H1 (cell line): ENCODE data around the gene NRXN2. TPM values are rescaled to one million over a fixed set of nuclear protein-coding genes. Genes with fewer than 3 reads are reported as not detected.

Experiments
- ATF2 ChIP-seq: IDR thresholded peaks from 2 replicates; pipeline ENCODE4 v1.6.1; 2012; ENCODE audit warnings: low read length, inconsistent platforms
- BCL11A ChIP-seq, 2 experiments: IDR thresholded peaks; one replicate each; pipeline ENCODE4 v1.6.1; 2011; ENCODE audit warnings: low read depth in 2 of 2, low read length in 2 of 2, mild to moderate bottlenecking in 2 of 2
- CHD2 ChIP-seq: IDR thresholded peaks from 2 replicates; pipeline ENCODE4 v1.6.1; 2012; ENCODE audit warnings: low read length, improper control_type of control experiment
- GABPA ChIP-seq: IDR thresholded peaks from 2 replicates; pipeline ENCODE4 v1.6.1; 2011; ENCODE audit warnings: mild to moderate bottlenecking, low read length, moderate library complexity, borderline replicate concordance; ENCODE audit not compliant: insufficient read depth
- POLR2A ChIP-seq, 2 experiments: IDR thresholded peaks; 1 replicate in 1 of 2; 2 replicates in 1 of 2; pipeline ENCODE4 v1.6.1; 2011; ENCODE audit warnings: low read depth in 2 of 2, low read length in 2 of 2, mild to moderate bottlenecking in 2 of 2; ENCODE audit errors: control extremely low read depth in 1 of 2
- POLR2AphosphoS5 ChIP-seq: IDR thresholded peaks from 2 replicates; pipeline ENCODE4 v1.6.1; 2011; ENCODE audit warnings: low read depth, low read length
- RBBP5 ChIP-seq: IDR thresholded peaks from 2 replicates; pipeline ENCODE4 v1.7.1; 2012; ENCODE audit warnings: low read depth, mild to moderate bottlenecking, inconsistent platforms, low read length, moderate library complexity, borderline replicate concordance
- RXRA ChIP-seq: IDR thresholded peaks from 2 replicates; pipeline ENCODE4 v1.6.1; 2011; ENCODE audit warnings: low read depth, mild to moderate bottlenecking, low read length, moderate library complexity; ENCODE audit not compliant: insufficient read depth
- SAP30 ChIP-seq: fragments of 300-600 bp; sonication (generic); IDR thresholded peaks from 2 replicates; pipeline ENCODE4 v1.7.1; 2012; ENCODE audit warnings: low read length, moderate library complexity, mild to moderate bottlenecking, inconsistent platforms; ENCODE audit not compliant: insufficient read depth, insufficient replicate concordance
- SIN3A ChIP-seq, 2 experiments: IDR thresholded peaks in 1 of 2; conservative IDR thresholded peaks in 1 of 2; 2 replicates each; pipeline ENCODE4 v1.6.1; 2011 to 2012; ENCODE audit warnings: low read length in 2 of 2, improper control_type of control experiment in 1 of 2, low read depth in 1 of 2, mild to moderate bottlenecking in 1 of 2
- SUZ12 ChIP-seq: fragments of 200-600 bp; sonication (generic); IDR thresholded peaks from 2 replicates; pipeline ENCODE4 v1.6.1; 2012; ENCODE audit warnings: mild to moderate bottlenecking, inconsistent platforms, low read length, moderate library complexity, mixed read lengths
- TAF1 ChIP-seq: IDR thresholded peaks from 2 replicates; pipeline ENCODE4 v1.6.1; 2011; ENCODE audit warnings: mild to moderate bottlenecking, low read depth, low read length
- TBP ChIP-seq: IDR thresholded peaks from 2 replicates; pipeline ENCODE4 v1.6.1; 2011; ENCODE audit warnings: low read depth, low read length, improper control_type of control experiment
- TEAD4 ChIP-seq: IDR thresholded peaks from 2 replicates; pipeline ENCODE4 v1.6.1; 2012; ENCODE audit warnings: low read depth, low read length, inconsistent platforms, mixed read lengths
- polyA plus RNA-seq, 7 experiments: library from polyadenylated mRNA; depleted of rRNA in 3 of 7; stranded (reverse) in 5 of 7; unstranded in 2 of 7; fragments of >200 nt in 5 of 7; fragments of 200-250 nt in 2 of 7; gene quantifications; 1 replicate in 5 of 7; 2 replicates in 1 of 7; 4 replicates in 1 of 7; pipeline versions ENCODE4 v1.2.1 to v1.2.3, GENCODE V29; 2011 to 2013; ENCODE audit warnings: missing spikeins in 2 of 7, mixed read lengths in 2 of 7
- total RNA-seq: library from RNA; stranded (reverse); fragmentation: NEBNext Ultra II Directional; extraction: Animal tissue kit (Norgen Biotek cat#: 25700); gene quantifications from 2 replicates; pipeline ENCODE4 v1.2.1, GENCODE V29; 2021

NRXN2 gene
- total and polyA plus RNA-seq, 2 of the 8 experiments (the other 6 are each of a cell fraction or from before 2014, with no cell fraction given): 1.3 to 11.5 TPM

GRCh38 chr11:64759722-64760719 is 37.0 kb upstream of the NRXN2 start, which contains the start of gene PYGM (continued):
- TF ChIP-seq SIN3A (conservative IDR thresholded peaks at IDR 0.05 in 1 of 2, IDR thresholded peaks at IDR 0.05 in 1 of 2; ENCODE audit: low read depth in 1 of 2, low read length in 2 of 2) (peak; percentile 75 to 80; a peak in 3 of 4 replicates), ATF2 (no peak), GABPA (0 out of 2 replicates have a peak, but pooled peaks have one; percentile 6), TBP (peak; percentile 75; the same call in 1 of the 2 replicates), POLR2AphosphoS5 (peak; percentile 13; the same call in 1 of the 2 replicates), RBBP5 (0 out of 2 replicates have a peak, but pooled peaks have one; percentile 23), SAP30 (peak; percentile 32), POLR2A (IDR thresholded peaks at IDR 0.05; ENCODE audit: control extremely low read depth in 1 of 2, low read depth in 2 of 2, low read length in 2 of 2) (peak in 1 of 2 experiments; percentile 61; a peak in 1 of 3 replicates), CHD2 (no peak), TEAD4 (no peak; the same call in 1 of the 2 replicates), BCL11A (IDR thresholded peaks at IDR 0.05; ENCODE audit: low read depth in 2 of 2, low read length in 2 of 2) (no peak), RXRA (no peak), TAF1 (peak; percentile 47; the same call in 1 of the 2 replicates), SUZ12 (no peak)
